ENCODE results near the gene LCP1.
"Not testable (repeated sequence)": the region's sequence is repeated elsewhere in the genome, so short reads cannot be mapped to it uniquely, and the experiment has no call there.

LCP1 gene

GRCh38 chr13:46181377-46181839 is 569 bp downstream of the LCP1 start:
- DNase-seq (ENCODE audit: low read depth in 2 of 2), result no peak

- no peak for DNase-seq (ENCODE audit: low read depth in 2 of 2)
Measured at GRCh38 chr13:46179969-46180763, 1.8 kb downstream of the LCP1 start.

GRCh38 chr13:46179491-46179908 is 2.5 kb downstream of the LCP1 start:
- peak; percentile 49 to 72 for DNase-seq (ENCODE audit: low read depth in 2 of 2)

GRCh38 chr13:46178821-46179220 is 3.2 kb downstream of the LCP1 start:
- DNase-seq (ENCODE audit: low read depth in 2 of 2), result no peak

GRCh38 chr13:46178143-46178542 is 3.8 kb downstream of the LCP1 start:
- no peak for DNase-seq (ENCODE audit: low read depth in 2 of 2)

GRCh38 chr13:46176756-46177155 is 5.2 kb downstream of the LCP1 start:
- DNase-seq (ENCODE audit: low read depth in 2 of 2), result no peak

GRCh38 chr13:46173656-46174055 is 8.3 kb downstream of the LCP1 start:
- DNase-seq (ENCODE audit: low read depth in 2 of 2), result no peak

- peak in 1 of 2 donors; percentile 28 for DNase-seq (ENCODE audit: low read depth in 2 of 2)
Measured at GRCh38 chr13:46172531-46172991, 9.4 kb downstream of the LCP1 start.

- no peak for DNase-seq (ENCODE audit: low read depth in 2 of 2)
Measured at GRCh38 chr13:46171739-46172138, 10.2 kb downstream of the LCP1 start.

- DNase-seq (ENCODE audit: low read depth in 2 of 2), result no peak
Measured at GRCh38 chr13:46171217-46171616, 10.8 kb downstream of the LCP1 start.

GRCh38 chr13:46170687-46171086 is 11.3 kb downstream of the LCP1 start:
- no peak for DNase-seq (ENCODE audit: low read depth in 2 of 2)

GRCh38 chr13:46170268-46170667 is 11.7 kb downstream of the LCP1 start:
- DNase-seq (ENCODE audit: low read depth in 2 of 2), result no peak

GRCh38 chr13:46169758-46170157 is 12.2 kb downstream of the LCP1 start:
- DNase-seq (ENCODE audit: low read depth in 2 of 2), result no peak

GRCh38 chr13:46168783-46169182 is 13.2 kb downstream of the LCP1 start:
- DNase-seq (ENCODE audit: low read depth in 2 of 2), result no peak

- peak; percentile 31 to 50 for DNase-seq (ENCODE audit: low read depth in 2 of 2)
Measured at GRCh38 chr13:46168341-46168740, 13.6 kb downstream of the LCP1 start.

GRCh38 chr13:46166947-46167610 is 14.9 kb downstream of the LCP1 start:
- DNase-seq (ENCODE audit: low read depth in 2 of 2), result no peak

GRCh38 chr13:46166224-46166584 is 15.8 kb downstream of the LCP1 start:
- DNase-seq (ENCODE audit: low read depth in 2 of 2), result no peak

GRCh38 chr13:46165485-46166223 is 16.3 kb downstream of the LCP1 start:
- peak; percentile 27 to 41 for DNase-seq (ENCODE audit: low read depth in 2 of 2)

- no peak for DNase-seq (ENCODE audit: low read depth in 2 of 2)
Measured at GRCh38 chr13:46164661-46165060, 17.3 kb downstream of the LCP1 start.

- DNase-seq (ENCODE audit: low read depth in 2 of 2), result not testable (repeated sequence)
Measured at GRCh38 chr13:46162741-46163140, 19.2 kb downstream of the LCP1 start.

GRCh38 chr13:46160471-46161066 is 21.4 kb downstream of the LCP1 start:
- no peak for DNase-seq (ENCODE audit: low read depth in 2 of 2)

- no peak for DNase-seq (ENCODE audit: low read depth in 2 of 2)
Measured at GRCh38 chr13:46160065-46160464, 21.9 kb downstream of the LCP1 start.
